HG02970 (cell line): ENCODE results near the gene SSX2IP.

Source experiments
- ATAC-seq: cut with Tn5 transposase; IDR thresholded peaks from one replicate; pipeline ENCODE4 v1.9.1; 2021; ENCODE audit warnings: mild to moderate bottlenecking, moderate library complexity, moderate number of reproducible peaks; ENCODE audit not compliant: unreplicated experiment, low FRiP score

The SSX2IP gene

DNA sequence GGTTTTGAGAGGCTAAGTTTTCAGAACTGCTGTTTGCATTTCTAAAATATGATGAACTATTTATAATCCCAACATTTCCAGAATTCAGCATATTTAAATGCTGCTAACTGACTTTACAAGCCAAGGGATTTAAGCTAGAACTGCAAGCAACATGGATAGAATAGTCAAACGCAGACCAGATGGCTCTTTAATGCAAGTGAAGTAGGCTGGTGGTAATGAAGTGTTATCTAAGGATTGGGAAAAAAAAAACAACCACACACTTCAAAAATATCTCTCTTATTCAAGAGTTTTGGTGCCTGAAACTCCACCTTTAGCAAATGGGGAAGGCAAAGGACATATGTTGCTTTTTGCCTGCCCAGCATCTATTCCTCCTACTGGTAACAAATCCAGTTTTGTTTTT lies 20.9 kb upstream of the SSX2IP start:
- ATAC-seq: no peak

DNA sequence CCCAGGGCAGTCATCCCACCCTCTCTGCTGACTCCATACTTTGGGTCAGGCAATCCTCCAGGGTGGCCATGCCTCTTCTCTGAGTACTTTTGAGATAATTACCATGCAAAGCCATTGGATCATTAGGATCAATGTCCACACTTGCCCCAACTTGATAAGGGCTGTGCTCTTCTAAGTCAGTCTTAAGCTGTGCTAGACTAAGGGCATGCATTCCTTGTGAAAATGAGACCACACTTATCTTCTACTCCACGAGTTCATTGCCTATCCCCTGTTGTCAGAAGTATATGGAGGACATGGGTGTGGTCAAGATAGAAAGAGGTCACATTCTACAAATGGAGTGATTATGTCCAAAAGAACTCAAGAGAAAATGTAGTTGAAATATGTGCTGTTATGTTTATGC lies 18.9 kb upstream of the SSX2IP start:
- ATAC-seq: no peak

DNA sequence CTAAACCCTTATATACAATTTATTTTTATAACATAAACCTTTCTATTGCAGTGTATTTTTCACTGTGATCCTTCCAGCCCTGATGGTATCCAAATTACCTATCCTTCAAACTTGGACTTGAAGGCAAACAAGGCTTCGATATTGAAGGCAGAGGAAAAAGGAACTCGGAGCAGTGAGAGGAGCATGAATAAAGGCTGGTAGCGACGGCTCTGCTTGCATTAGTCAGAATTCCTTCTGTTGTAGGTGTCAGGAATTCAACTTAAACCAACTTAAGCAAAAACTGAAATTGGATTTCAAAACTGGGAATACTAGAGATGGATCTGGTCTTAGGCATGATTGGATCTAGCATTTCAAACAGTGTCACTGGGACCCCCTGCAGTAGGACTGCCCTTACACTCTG lies 17.8 kb upstream of the SSX2IP start:
- no peak for ATAC-seq

DNA sequence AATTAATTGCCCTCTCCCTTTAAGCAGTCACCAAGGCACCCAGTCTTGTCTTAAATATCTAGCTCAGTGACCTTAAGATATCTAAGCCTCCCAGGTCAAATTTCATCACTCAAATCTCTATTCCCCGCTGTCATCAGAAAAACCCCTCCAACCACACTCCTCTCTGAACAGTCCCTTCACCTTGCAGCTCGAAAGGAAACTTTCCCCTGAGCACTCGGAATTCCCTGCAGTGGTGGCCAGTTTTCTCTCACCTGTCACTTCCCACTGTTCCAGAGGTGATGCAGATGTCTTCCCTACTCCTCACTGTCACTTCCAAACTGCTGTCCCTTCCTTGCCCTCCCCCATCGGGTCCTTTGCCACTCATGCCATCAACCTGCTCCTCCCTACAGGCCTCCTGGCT lies 15.3 kb upstream of the SSX2IP start:
- no peak for ATAC-seq

DNA sequence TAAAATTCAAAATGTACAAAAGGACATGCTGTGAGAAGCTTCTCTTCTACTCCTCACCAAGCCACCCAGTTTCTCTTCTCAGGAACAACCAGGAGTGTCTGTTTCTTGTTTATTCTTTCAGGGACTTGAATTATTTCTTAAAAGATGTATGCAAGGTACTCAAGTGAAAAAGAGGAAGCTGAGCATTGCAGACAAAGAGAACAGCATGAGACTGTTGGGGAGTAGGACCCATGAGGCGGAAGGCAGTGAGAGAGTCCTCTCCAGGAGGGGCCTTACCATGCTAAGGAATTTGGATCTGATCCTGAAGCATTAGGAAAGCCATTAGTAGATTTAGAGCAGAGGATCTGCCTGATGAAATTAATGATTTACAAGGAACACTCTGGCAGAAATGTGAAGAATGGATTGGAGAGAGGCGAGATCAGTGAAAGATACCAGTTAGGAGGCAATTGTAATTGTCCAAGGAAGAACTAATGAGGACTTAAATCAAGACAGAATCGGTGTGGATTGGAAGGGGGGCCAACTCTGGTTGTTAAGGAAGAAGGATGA lies 14.7 kb upstream of the SSX2IP start:
- no peak for ATAC-seq

DNA sequence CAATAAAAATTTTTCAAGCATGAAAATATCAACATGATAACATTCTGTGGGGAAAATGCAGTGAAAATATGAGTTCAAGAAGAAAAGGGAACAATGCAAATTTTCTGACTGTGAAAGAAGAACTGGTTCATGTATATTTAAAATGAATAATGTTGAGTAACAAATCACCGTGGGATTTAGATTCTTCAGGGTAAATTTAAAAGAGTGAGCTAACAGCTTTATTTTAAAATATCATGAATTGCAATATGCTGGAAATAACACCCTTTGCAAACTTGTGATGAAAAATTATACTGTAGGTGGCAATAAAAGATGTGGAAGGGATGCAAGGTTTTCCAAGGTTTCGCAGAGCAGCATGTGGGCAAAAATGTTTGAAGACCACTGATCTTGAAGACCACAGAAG lies 13.2 kb upstream of the SSX2IP start:
- ATAC-seq: no peak

DNA sequence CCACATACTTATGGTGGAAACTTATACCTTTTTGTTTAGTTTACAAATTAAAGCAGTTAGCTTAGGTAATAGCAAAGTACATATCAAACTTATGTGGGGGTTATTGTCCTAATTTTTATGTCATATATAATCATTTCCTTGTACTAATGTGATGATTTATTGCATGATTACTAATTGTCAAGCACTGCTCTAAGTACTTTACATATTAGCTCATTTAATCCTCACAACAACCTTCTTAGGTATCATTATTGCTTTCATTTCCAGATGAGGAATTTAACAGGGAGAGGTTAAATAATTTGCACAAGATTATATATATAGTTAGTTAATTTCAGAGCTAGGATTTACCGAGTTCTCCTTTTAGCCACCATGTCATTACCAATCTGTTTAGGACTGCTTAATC lies 11.9 kb upstream of the SSX2IP start:
- no peak for ATAC-seq

DNA sequence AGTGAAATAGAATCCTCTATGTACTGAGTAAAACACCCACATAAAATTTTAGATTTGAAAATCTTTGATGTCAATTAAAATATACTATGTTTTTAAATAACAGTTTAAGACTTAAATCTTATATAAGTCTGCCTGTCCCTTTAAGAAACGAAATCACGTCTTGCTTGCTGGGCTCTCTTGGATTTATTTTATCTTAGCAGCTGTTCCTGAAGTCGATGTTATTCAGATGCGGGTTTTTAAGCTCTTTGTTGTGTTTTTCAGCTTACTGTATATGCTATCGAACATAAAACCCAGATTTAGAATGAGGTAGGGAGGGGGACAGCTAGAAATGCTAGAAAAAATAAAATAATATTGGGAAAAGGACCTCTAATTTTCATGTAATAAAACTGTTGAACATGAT lies 11.1 kb upstream of the SSX2IP start:
- ATAC-seq: no peak

DNA sequence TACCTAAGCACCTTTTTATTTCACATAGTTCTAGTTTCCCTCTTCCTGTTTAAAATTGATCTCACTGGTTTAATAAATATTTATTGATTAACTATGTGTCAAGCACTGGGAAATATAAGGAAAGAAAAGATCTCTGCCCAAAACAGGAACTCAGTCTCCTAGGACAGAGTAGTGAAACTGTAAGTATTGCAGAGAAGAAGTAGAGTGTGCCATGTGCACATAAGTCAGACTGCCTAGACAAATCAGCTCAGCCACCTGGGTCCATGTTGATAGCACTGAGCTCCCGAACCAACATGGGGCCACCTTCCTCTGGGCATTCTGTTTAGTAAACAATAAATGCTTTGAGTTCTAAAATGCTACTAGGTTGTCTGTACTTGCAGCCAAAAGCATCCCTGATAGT lies 9.8 kb upstream of the SSX2IP start:
- no peak for ATAC-seq

DNA sequence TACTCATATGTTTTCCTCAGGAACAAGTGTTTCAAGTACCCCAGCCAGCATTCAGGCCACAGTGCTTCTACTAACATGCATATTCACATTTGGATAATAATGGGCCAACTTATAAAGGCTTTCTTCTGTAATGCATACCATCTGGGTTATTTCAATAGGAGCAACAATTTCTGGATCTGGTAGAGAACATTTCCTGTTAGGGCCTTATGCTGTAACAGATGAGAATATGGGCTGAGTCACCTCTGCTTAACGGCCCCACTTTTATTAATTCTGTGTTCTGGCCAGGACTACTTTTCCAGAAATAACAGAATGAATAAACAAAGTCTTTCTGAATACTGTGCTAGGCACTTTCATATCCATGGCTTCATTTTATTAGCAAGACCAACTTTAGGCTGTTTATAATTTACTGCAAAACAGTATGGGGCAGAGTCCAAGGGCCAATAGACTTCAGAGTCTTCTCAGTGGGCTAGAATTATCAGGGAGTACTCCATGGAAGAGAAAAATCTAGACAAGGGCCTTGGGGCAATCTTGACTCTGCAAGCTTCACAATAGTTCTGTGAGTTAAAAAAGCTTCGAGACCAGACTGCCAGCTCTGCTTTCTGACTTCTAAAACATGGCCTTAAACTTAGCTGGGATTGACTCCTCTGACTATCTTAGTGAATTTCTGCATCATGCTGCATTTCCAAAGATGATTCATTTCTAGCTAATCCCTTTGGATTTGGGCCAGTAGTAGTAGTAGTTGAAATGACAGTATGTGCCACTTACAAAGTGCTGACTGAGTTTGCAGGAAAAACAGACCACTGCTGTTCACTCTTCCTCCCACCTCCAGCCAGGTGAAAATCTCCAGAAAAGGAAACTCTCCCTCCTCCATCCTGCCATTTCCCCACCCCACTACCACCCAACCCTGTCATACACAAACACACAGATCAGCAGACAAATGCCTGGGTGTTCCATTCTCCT lies 8.2 kb upstream of the SSX2IP start:
- ATAC-seq: no peak

DNA sequence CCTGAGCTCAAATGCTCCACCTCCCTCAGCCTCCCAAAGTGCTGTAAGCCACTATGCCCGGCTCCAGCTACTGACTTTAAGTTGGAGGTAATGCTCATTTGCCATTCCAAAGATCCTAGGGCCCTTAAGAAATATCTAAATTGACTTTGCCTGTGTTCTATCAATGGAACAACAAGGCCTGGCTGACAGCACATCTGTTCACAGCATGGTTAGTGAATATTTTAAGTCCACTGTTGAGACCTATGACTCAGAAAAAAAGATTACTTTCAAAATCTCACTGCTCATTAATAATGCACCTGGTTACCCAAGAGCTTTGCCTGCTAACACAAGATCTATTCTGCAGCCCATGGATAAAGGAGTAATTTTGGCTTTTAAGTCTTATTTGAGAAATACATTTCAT lies 3.5 kb upstream of the SSX2IP start:
- no peak for ATAC-seq

DNA sequence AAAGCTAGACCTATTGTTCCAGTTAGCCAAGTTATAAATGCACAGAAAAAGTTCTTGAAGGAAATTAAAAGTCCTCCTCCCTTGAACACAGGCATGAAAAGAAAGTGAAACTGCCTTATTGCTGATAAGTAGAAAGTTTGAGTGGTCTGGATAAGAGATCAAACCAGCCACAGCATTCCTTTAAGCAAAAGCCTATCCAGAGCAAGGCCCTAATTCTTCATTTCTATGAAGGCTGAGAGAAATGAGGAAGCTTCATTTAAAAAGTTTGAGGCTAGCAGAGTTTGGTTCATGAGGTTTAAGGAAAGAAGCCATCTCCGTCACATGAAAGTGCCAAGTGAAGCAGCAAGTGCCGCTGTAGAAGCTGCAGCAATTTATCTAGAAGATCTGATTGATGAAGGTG lies 2.7 kb upstream of the SSX2IP start:
- ATAC-seq: no peak

DNA sequence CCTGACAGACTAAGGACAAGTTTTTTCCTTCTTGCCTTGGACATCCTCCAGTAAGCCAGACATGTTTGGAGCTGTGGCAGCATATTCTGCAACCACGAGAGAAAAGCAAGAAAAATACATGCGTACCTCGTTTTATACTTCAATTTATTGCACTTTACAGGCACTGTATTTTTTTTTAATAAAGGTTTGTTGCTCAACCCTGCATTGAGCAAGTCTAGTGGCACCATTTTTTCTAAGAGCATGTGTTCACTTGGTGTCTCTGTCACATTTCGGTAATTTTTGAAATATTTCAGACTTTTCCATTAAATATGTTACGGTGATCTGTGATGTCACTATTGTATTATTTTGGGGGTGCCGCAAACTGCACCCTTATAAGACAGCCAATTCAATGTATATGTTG lies 2.1 kb upstream of the SSX2IP start:
- ATAC-seq: no peak

DNA sequence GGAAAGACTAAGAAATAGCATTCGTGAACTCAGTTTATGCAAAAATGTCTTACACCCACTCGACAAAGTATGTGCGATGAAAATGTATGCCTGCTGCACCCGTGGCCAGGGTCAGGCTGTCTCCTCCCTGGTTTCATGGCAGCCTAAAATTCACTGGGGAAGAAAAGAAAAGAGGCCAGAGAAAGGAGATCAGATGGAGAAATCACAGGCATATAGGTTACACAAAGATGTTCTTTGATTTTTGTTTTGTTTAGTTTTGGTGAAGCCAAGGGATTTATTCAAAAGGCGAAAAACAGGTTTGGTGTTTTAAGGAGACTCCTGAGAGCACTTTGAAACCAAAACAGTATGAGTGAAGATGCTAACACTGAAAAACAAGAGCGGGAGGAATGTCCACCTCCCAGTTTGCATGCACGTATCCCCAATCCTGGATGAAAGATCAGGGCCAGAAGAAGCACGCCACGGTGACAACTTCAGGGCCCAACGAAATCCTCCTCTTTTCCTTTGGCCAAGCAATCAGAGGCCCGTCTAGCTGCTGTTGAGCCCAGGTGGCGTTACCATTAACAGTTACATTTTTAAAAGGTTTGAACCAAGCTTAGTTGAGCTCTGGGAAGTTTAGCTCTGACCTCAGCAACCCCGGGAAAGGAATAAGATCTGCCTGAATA lies 992 bp upstream of the SSX2IP start:
- no peak for ATAC-seq

DNA sequence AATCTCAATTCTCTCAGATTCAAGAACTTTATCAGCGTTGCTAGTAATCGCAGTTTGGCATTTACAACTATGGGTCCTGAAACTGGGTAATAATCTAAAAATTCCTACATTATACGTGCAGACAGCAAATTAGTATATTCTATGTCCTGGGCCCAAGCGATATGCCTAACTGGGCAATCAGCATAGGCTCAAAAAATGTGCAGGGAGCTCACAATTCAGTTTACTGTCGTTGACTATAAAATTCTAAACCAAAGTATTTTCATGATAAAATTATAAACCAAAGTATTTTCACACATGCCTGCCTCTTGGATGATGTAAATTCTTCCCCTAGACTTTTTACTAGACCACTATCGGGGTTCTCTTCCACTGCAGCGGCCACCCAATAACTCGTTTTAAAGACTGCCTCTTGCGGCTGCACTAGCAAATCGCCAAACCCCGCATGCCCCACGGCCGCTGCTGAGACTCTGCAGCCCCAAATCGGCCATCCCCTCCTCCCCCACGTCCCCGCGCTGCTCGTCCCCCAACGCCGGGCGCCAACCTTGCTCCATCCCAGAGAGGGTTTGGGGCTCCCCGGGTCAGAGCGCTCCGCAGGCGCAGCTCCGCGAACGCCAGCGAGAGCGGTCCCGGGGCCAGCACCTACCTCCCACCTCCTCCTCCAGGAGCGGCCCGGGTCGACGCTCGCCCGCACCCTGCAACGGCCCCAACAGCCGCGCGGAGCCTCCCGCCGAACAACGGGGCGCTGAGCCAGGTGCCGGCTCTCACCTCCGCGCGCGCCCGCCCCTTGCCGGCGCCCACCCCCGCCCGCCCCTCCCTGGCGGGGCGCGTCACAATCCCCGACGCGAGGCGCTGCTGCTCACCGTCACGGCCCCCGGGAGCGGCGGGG lies 506 bp downstream of the SSX2IP start:
- no peak for ATAC-seq

DNA sequence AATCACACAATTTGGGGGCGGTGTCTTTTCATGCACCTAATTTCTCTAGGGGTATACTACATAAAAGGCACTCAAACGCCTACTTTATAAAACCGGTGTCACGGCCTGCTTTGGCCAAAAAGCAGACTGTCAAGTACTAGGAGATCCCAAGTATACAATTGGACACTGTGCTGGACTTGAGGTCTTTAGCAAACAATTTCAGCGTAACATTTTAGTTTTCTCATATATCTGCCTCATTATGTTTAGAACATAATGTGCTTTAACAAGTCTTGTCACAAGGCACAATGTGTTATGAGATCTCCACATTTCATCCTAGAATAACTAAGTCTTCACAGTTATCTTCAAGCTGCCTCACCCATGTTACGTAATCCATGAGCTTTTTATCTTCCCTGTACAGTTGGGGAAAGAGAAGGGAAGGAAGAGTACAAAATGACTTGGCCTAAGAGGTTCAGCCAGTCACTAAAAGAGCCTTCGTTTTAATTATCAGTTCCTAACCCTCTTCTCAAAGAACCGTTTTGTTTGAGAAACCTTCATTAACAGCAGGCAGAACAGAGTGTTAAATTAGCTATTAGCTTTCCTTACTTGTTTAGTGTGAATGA lies 1.7 kb downstream of the SSX2IP start:
- no peak for ATAC-seq

DNA sequence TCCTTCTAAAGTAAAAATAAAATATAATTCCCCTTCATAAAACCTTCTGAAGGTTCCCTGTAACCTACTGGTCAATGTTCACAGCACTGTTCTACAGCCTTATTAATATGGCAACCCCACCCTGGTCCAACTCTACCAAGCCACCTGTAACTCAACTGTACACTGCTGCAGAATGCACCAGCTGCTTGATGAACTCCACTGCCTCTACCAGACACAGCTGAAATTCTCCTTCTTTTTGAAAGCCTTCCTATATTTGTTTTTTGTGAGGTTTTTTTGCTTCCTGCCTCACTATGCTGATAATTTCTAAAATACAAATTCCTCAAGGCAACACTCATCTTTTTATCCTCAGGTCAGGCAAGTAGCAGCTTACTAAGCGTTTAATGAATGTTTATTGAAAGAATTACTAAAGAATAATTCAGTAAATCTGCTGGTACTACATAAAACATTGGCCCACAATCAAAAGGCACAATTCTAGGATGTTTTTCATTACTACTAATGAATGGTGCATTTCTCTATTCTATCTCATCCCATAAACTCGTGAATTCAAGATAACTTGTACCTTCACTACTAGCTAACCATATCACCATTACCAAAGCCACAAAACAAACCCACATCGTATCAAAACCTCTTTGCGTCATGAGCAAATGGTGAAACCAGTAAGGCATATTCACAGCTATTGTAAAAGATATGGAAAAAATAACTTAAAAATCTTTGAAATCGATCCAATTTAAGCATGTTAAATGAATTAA lies 2.4 kb downstream of the SSX2IP start:
- ATAC-seq: no peak

DNA sequence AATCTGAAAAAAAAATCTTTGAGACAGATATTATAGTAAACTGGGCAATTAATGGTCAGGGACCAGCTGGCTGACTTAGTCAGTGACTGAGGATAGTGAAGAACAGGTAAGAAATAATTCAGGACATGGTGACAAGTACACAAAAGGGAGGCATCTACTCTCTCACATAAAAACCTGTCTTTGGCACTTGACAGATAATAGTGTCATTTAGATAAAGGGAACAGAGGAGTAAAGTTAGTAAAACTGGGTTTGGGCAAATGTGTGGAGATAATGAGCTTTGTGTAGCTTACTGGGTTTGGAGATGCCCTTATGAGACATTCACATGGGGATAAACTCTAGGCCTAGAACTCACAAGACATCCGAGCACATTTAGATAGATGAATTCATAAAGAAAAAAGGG lies 4.0 kb downstream of the SSX2IP start:
- ATAC-seq: no peak

DNA sequence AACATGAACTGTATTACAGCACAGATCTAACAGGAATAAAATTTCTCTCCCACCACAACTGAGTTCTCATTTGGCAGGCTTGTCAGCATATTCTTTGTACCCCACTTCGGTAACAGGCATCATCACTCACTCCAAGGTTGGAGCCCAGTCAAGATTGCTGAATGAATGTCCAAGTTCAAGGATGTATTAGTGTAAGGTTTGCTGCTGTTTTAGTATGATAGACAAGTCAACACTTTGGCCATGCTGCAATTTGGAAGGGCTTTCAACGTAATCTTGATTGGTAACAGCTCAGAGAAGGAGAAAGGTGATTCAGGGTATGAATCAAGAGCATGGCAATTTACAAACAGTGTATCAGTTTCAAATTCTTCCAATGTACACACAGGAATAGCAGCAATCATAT lies 6.8 kb downstream of the SSX2IP start:
- no peak for ATAC-seq

DNA sequence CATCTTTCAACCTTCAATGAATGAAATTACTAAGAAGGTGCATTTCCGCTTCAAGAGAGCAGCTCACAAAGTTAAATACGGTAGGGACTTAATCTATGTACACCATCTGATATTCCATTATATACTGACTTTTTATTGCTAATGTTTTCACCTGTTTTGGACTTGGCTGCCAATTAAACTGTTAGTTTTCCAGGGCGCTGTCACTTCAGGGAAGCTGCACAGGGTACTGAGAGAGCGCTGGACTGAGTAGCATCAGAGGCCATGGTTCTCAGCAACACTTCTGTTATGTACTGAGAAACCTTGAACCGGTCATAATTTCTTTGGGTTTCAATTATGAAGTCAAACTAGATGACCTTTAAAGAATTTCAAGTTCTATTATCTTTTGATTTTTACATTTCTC lies 8.2 kb downstream of the SSX2IP start:
- no peak for ATAC-seq
